CD4-positive, alpha-beta T cell treated with Interferon gamma for 1 hour (primary cell): ENCODE measurements around the gene MGME1.

Source experiments
- DNase-seq: peaks from one replicate; pipeline ENCODE4 v3.0.0-alpha.2; 2020

The MGME1 gene

GRCh38 chr20:18031888-18032509 is 63.2 kb downstream of the MGME1 start:
- DNase-seq = no peak

DNA sequence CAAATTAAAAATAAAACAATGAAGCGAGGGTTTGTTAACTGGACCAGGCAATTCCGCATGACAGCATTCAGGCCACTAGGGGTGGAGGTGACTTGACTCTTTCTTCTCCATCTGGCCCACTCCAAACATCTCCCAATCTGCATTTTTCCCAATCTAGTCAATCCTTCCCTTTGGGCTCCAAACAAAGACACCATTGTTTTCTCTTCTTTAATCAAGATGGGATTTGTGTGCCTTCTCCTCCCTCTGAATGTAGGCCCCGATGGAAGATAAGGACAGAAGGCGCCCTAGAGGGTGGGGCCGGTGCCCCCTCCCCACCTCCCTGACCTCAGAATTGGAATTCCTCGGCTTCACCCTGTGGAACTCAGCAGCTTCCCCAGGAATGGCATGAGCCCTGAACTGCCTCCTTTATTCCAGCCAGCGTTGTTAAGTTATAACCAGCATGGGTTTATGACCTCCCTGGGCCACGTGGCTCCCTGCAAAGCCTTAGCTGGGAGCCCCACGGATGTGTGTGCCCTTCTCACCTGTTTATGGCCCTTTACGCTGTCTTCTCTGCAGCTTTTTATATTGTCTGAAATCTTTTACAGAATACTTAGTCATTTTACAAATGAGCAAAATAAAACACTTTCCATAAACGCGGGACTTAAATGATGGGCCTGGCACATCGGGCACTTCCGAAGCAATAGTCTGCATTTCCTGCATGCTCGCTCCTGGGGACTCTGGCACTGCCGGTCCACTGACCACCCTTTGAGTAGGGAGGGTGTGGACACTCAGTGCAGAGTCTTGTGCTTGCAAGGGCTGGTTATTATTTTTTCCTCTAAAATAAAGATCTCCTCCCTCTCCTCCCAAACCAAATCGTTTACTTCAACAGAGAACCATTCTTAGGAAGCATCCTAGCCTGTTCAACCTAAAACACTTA is 64.4 kb downstream of the MGME1 start:
- no peak for DNase-seq

DNA sequence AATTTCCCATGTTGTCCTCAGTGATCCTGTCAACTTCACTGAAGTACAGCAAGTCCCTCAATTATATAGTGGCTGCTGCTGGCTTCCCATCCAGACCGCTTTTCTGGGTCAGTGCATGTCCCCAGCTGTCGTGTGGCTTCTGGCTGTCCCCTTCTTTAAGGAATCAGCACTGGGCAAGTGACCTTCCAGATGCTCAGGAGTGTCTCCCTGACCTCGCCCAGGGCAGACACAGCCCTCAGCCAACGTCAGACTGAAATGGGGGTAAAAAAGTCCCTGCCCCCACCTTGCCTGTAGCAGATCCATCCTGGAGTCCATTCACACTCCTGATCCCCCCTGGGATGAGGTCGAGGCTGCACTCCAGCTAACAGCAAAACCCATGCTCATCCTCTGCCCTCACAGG is 65.2 kb downstream of the MGME1 start:
- no peak for DNase-seq

GRCh38 chr20:18039063-18039462 is 70.2 kb downstream of the MGME1 start:
- no peak for DNase-seq
